Measurements from ENCODE around the gene DYNC1I1. TPM values are rescaled to one million over a fixed set of nuclear protein-coding genes. Genes with fewer than 3 reads are reported as not detected.

The DYNC1I1 gene
- total and polyA plus RNA-seq, 2 donors (not counting 1 experiment from before 2014, with no cell fraction given) = 0.17 to 0.30 TPM

DNA sequence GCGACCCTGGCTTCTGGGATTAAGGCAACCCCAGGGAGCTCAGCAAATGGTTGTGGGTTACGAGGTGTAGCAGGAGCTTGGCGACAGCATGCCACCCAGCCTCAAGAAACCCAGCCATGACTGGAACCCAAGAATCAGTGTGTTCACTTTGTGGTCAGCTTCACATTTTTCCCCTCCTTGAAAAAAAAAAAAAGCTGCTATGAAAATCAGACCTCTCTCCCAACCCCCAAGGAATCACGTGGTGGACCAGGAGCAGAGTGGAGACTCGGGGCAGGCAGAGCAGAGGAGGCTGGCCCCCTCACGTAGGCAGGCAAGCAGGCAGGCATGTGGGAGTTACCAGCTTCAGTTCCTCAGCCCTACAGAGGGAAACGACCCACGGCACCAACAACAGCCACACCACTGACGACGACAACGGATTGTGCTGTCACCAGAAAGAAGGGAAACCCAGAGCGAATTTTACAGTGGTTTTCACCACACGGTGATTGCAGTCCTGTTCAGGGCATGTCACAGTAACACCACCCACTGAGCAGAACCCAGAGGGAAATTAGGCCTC, 346.2 kb downstream of the DYNC1I1 start:
- H4K20me1 ChIP-seq (ENCODE audit: control insufficient read depth, extremely low read depth, insufficient read depth, low read length) = no peaks in the 10 kb centered on the region
- DNase-seq (ENCODE audit: low read depth in 2 of 2) = peak in 1 of 2 donors; percentile 30
- no peak overlapping the region for H3K4me3 ChIP-seq (replicated peaks in 1 of 4; ENCODE audit: control extremely low read depth in 1 of 4, insufficient read depth in 1 of 4, low read depth in 3 of 4, low read length in 4 of 4)
- no peaks in the 10 kb centered on the region for H3K27me3 ChIP-seq (ENCODE audit: control insufficient read depth, insufficient read depth, low read length)
- no peak overlapping the region for H3K4me2 ChIP-seq (ENCODE audit: extremely low read depth, insufficient read depth, low read length)
- no peaks in the 10 kb centered on the region for H3K36me3 ChIP-seq (ENCODE audit: control insufficient read depth, insufficient read depth, low read length)
- H3K79me2 ChIP-seq (ENCODE audit: control insufficient read depth, insufficient read depth, low read length) = no peaks in the 10 kb centered on the region
- H3K27ac ChIP-seq (ENCODE audit: insufficient read depth, low read length) = no peak overlapping the region
- H3K9ac ChIP-seq (ENCODE audit: insufficient read depth, low read length) = no peak overlapping the region
- TF ChIP-seq EZH2 (IDR thresholded peaks at IDR 0.05; ENCODE audit: low read length, missing control alignments) = no peak
- TF ChIP-seq, protein P1, sequence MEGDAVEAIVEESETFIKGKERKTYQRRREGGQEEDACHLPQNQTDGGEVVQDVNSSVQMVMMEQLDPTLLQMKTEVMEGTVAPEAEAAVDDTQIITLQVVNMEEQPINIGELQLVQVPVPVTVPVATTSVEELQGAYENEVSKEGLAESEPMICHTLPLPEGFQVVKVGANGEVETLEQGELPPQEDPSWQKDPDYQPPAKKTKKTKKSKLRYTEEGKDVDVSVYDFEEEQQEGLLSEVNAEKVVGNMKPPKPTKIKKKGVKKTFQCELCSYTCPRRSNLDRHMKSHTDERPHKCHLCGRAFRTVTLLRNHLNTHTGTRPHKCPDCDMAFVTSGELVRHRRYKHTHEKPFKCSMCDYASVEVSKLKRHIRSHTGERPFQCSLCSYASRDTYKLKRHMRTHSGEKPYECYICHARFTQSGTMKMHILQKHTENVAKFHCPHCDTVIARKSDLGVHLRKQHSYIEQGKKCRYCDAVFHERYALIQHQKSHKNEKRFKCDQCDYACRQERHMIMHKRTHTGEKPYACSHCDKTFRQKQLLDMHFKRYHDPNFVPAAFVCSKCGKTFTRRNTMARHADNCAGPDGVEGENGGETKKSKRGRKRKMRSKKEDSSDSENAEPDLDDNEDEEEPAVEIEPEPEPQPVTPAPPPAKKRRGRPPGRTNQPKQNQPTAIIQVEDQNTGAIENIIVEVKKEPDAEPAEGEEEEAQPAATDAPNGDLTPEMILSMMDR (conservative IDR thresholded peaks at IDR 0.05 in 1 of 2, IDR thresholded peaks at IDR 0.05 in 1 of 2; ENCODE audit: low read depth in 1 of 2, low read length in 2 of 2) = no peak
- H3K9me3 ChIP-seq (ENCODE audit: control insufficient read depth, insufficient read depth, low read depth, low read length) = no peaks in the 10 kb centered on the region
- no peak overlapping the region for H2AFZ ChIP-seq (ENCODE audit: low read length)
- no peaks in the 10 kb centered on the region for H3K4me1 ChIP-seq (ENCODE audit: control insufficient read depth, extremely low read depth, insufficient read depth, low read length)

DNA sequence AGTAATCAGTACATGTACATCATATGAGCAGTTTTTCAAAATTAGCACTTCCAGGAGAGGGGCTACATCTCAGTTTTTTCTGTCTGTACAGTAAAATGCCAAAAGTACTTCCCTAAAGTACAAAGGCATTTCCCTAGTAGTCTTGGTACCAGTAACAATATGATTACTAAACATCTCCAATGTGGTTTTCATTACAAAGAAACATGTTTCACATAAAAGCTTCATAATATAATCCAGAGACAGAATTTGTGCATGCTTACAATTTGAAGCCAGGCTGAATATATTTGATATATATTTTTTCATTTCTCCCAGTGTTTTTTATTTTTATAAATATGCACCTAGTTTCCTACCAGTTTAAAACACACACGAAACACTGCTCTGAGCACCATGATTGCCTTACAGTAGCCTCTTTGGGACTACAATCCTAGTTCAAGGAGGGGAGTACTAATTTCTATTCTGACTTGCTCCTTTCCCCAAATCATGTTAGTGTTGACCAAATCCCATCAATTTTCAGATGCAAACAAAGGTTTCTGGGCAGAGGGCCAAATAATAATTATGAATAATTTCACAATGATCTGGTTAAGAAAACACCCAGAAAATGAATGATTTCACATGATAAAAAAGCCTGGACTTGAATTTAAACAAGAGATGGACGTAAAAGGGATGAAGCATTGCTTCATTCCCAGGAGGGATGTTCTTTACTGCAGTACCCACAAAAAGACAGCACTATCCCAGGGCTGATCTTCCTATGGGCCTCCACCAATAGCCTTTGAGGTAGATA, 348.3 kb downstream of the DYNC1I1 start:
- no peaks in the 10 kb centered on the region for H3K4me1 ChIP-seq (ENCODE audit: control insufficient read depth, extremely low read depth, insufficient read depth, low read length)
- no peak overlapping the region for H2AFZ ChIP-seq (ENCODE audit: low read length)
- no peaks in the 10 kb centered on the region for H3K36me3 ChIP-seq (ENCODE audit: control insufficient read depth, insufficient read depth, low read length)
- H3K27ac ChIP-seq (ENCODE audit: insufficient read depth, low read length) = no peak overlapping the region
- H3K27me3 ChIP-seq (ENCODE audit: control insufficient read depth, insufficient read depth, low read length) = no peaks in the 10 kb centered on the region
- peak in 1 of 2 donors; percentile 36 for DNase-seq (ENCODE audit: low read depth in 2 of 2)
- H4K20me1 ChIP-seq (ENCODE audit: control insufficient read depth, extremely low read depth, insufficient read depth, low read length) = no peaks in the 10 kb centered on the region
- no peak overlapping the region for H3K9ac ChIP-seq (ENCODE audit: insufficient read depth, low read length)
- TF ChIP-seq, protein P1 (conservative IDR thresholded peaks at IDR 0.05 in 1 of 2, IDR thresholded peaks at IDR 0.05 in 1 of 2; ENCODE audit: low read depth in 1 of 2, low read length in 2 of 2) = no peak
- TF ChIP-seq EZH2 (IDR thresholded peaks at IDR 0.05; ENCODE audit: low read length, missing control alignments) = no peak
- no peaks in the 10 kb centered on the region for H3K79me2 ChIP-seq (ENCODE audit: control insufficient read depth, insufficient read depth, low read length)
- no peak overlapping the region for H3K4me2 ChIP-seq (ENCODE audit: extremely low read depth, insufficient read depth, low read length)
- no peaks in the 10 kb centered on the region for H3K9me3 ChIP-seq (ENCODE audit: control insufficient read depth, insufficient read depth, low read depth, low read length)
- H3K4me3 ChIP-seq (replicated peaks in 1 of 4; ENCODE audit: control extremely low read depth in 1 of 4, insufficient read depth in 1 of 4, low read depth in 3 of 4, low read length in 4 of 4) = no peak overlapping the region

DNA sequence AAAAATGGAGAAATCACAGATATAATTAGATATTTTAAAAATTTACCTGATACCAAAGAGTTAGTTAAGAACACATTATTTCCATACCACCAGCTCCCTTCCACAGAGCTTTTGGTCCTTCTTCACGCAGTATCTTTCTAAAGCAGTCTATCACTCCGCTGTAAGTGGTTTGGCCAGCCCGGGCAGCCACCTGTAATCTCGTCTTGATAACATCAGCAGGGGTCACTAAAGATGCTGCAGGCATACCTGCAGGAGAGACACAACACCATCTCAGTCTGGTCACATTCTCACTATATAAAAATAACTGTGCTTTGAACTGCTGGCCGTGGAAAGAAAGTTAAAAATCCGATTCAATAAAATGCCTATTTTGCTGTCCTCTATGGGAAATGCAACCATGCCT, 349.4 kb downstream of the DYNC1I1 start:
- no peaks in the 10 kb centered on the region for H3K4me1 ChIP-seq (ENCODE audit: control insufficient read depth, extremely low read depth, insufficient read depth, low read length)
- no peak overlapping the region for H3K9ac ChIP-seq (ENCODE audit: insufficient read depth, low read length)
- no peak overlapping the region for H3K4me3 ChIP-seq (replicated peaks in 1 of 4; ENCODE audit: control extremely low read depth in 1 of 4, insufficient read depth in 1 of 4, low read depth in 3 of 4, low read length in 4 of 4)
- no peaks in the 10 kb centered on the region for H3K27me3 ChIP-seq (ENCODE audit: control insufficient read depth, insufficient read depth, low read length)
- no peak overlapping the region for H2AFZ ChIP-seq (ENCODE audit: low read length)
- no peaks in the 10 kb centered on the region for H3K36me3 ChIP-seq (ENCODE audit: control insufficient read depth, insufficient read depth, low read length)
- H4K20me1 ChIP-seq (ENCODE audit: control insufficient read depth, extremely low read depth, insufficient read depth, low read length) = no peaks in the 10 kb centered on the region
- H3K79me2 ChIP-seq (ENCODE audit: control insufficient read depth, insufficient read depth, low read length) = no peaks in the 10 kb centered on the region
- TF ChIP-seq, protein P1 (conservative IDR thresholded peaks at IDR 0.05 in 1 of 2, IDR thresholded peaks at IDR 0.05 in 1 of 2; ENCODE audit: low read depth in 1 of 2, low read length in 2 of 2) = no peak
- TF ChIP-seq EZH2 (IDR thresholded peaks at IDR 0.05; ENCODE audit: low read length, missing control alignments) = no peak
- H3K4me2 ChIP-seq (ENCODE audit: extremely low read depth, insufficient read depth, low read length) = no peak overlapping the region
- DNase-seq (ENCODE audit: low read depth in 2 of 2) = no peak
- no peaks in the 10 kb centered on the region for H3K9me3 ChIP-seq (ENCODE audit: control insufficient read depth, insufficient read depth, low read depth, low read length)
- no peak overlapping the region for H3K27ac ChIP-seq (ENCODE audit: insufficient read depth, low read length)

Measured in fibroblast of lung (primary cell).